Muscle layer of duodenum (tissue), 2 donors: Measurements from ENCODE around the gene NR2C2.

Experiments
- H3K27ac ChIP-seq: one replicate; pipeline ENCODE4 v1.7.0; 2013; ENCODE audit warnings: mild to moderate bottlenecking, low read length
- H3K27me3 ChIP-seq: one replicate; pipeline ENCODE4 v1.7.0; 2013; ENCODE audit warnings: low read depth, mild to moderate bottlenecking, control low read depth, low read length
- H3K36me3 ChIP-seq, 2 donors: one replicate each; pipeline ENCODE4 v1.7.0; 2013; ENCODE audit warnings: low read length in 2 of 2, control low read depth in 1 of 2, mild to moderate bottlenecking in 1 of 2; ENCODE audit not compliant: insufficient read depth in 2 of 2, control insufficient read depth in 1 of 2
- H3K4me1 ChIP-seq, 2 donors: one replicate each; pipeline ENCODE4 v1.7.0; 2013; ENCODE audit warnings: low read length in 2 of 2, mild to moderate bottlenecking in 2 of 2, control low read depth in 1 of 2, moderate library complexity in 1 of 2; ENCODE audit not compliant: insufficient read depth in 2 of 2, control insufficient read depth in 1 of 2
- H3K4me3 ChIP-seq, 2 donors: one replicate each; pipeline ENCODE4 v1.7.0; 2013; ENCODE audit warnings: low read length in 2 of 2, low read depth in 1 of 2, mild to moderate bottlenecking in 1 of 2
- H3K9me3 ChIP-seq, 2 donors: one replicate each; pipeline ENCODE4 v1.7.0; 2013; ENCODE audit warnings: low read length in 2 of 2, control low read depth in 1 of 2, mild to moderate bottlenecking in 1 of 2; ENCODE audit not compliant: control insufficient read depth in 1 of 2
- donor health status: healthy.

Gene NR2C2

GRCh38 chr3:15007681-15008141, 60.3 kb downstream of the NR2C2 start:
- H3K9me3 ChIP-seq, result peaks cover 0 to 3% of the 10 kb centered on the region in 2 donors
- no peak overlapping the region for H3K27ac ChIP-seq
- H3K27me3 ChIP-seq, result no peaks in the 10 kb centered on the region
- H3K4me3 ChIP-seq, result no peak overlapping the region
- H3K4me1 ChIP-seq, result no peaks in the 10 kb centered on the region
- H3K36me3 ChIP-seq, result peaks cover 7 to 16% of the 10 kb centered on the region in 2 donors

DNA sequence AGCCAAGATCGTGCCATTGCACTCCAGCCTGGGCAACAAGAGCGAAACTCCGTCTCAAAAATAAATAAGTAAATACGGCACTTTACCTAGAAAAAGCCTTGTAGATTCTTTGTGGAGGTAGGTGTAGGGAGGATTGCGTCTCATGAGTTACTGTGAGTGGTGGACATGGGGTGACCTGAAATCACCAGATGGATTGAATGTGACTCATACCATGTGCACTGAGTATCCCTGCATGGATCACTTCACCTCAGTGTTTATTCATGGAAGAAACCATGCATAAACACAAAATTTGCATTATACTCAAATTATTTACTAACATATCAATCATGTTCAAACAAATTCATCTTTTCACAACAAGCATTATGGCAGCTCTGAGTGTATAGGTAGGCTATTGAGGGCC, 61.8 kb downstream of the NR2C2 start:
- no peaks in the 10 kb centered on the region for H3K9me3 ChIP-seq
- peaks cover 16 to 17% of the 10 kb centered on the region in 2 donors for H3K36me3 ChIP-seq
- H3K27ac ChIP-seq, result no peak overlapping the region
- no peaks in the 10 kb centered on the region for H3K4me1 ChIP-seq
- no peak overlapping the region for H3K4me3 ChIP-seq
- H3K27me3 ChIP-seq, result no peaks in the 10 kb centered on the region

DNA sequence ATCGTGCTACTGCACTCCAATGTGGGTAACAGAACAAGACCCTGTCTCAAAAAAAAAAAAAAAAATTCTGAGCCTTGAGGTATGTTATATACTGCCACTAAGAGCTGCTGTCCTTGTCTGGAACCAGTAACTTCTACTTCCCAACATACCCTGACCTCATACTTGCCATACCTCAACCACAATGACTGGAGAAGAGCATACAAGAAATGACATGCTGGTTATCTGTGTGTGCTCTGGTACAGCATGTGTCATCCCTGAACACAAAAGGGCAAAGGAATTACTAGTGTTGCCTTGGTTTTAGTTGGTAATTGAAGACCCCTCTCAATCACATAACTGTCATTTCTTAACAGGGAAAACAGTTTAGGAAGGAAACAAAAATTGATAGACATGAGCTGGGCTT, 63.3 kb downstream of the NR2C2 start:
- peaks cover 26 to 27% of the 10 kb centered on the region in 2 donors for H3K36me3 ChIP-seq
- H3K27ac ChIP-seq, result no peak overlapping the region
- H3K4me1 ChIP-seq, result no peaks in the 10 kb centered on the region
- no peaks in the 10 kb centered on the region for H3K27me3 ChIP-seq
- H3K9me3 ChIP-seq, result no peaks in the 10 kb centered on the region
- H3K4me3 ChIP-seq, result no peak overlapping the region

- no peaks in the 10 kb centered on the region for H3K27me3 ChIP-seq
- peaks cover 25 to 29% of the 10 kb centered on the region in 2 donors for H3K36me3 ChIP-seq
- H3K4me3 ChIP-seq, result no peak overlapping the region
- H3K9me3 ChIP-seq, result no peaks in the 10 kb centered on the region
- H3K27ac ChIP-seq, result no peak overlapping the region
- H3K4me1 ChIP-seq, result no peaks in the 10 kb centered on the region
Observed at GRCh38 chr3:15011174-15011573, 63.8 kb downstream of the NR2C2 start.

DNA sequence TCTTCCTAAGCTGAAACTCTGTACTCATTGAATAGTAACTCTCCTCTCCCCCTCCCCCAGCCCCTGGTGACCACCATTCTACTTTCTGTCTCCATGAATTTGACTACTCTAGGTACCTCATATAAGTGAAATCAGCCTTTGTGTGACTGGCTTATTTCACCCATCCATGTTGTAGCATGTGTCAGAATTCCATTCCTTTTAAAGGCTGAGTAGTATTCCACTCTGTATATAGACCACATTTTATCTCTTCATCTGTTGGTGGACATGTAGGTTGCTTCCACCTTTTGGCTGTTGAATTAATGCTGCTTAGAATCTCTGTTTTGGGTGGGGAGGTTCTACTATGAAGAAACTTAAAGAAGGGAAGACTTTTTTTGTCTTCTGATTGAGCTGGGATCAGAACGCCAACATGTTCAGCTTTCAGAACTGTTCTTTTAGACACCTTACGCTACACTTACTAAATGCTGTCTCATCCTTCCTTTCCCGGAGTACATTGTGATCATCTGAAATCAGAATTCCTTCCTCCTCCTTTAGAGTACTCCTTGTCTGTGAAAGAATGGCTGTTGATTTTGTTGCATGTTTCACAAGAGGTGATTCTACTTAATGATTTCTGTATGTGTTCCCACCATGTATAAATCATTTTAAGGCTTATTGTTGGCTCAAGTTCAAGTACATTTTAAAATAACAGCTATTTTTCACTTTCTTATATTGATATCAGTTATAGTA, 67.4 kb downstream of the NR2C2 start:
- Histone ChIP-seq H3K27ac (no peak overlapping the region), H3K27me3 (no peaks in the 10 kb centered on the region), H3K36me3 (peaks cover 40 to 46% of the 10 kb centered on the region in 2 donors), H3K4me3 (no peak overlapping the region), H3K9me3 (no peaks in the 10 kb centered on the region), H3K4me1 (no peaks in the 10 kb centered on the region)

GRCh38 chr3:15015456-15015855, 68.1 kb downstream of the NR2C2 start:
- no peaks in the 10 kb centered on the region for H3K27me3 ChIP-seq
- no peaks in the 10 kb centered on the region for H3K4me1 ChIP-seq
- H3K27ac ChIP-seq, result no peak overlapping the region
- H3K9me3 ChIP-seq, result no peaks in the 10 kb centered on the region
- peaks cover 47 to 49% of the 10 kb centered on the region in 2 donors for H3K36me3 ChIP-seq
- H3K4me3 ChIP-seq, result no peak overlapping the region

DNA sequence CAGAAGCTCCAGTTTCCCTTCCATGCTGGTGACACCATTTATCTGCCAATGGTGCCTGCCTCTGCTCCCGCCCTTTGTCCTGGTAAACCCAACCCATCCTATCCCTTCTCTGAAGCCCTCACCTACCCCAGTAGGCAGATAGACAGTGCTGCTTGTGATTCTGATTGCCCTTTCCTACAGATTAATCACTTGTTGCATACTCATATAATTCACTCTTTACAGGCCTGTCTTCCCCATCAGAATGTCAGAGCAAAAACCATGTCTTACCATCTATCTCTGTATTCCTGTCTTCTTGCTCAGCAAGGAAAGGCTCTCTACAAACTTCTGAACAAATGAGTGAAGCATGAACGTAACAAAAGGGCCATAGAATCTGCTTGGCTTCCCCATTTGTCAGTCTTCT, 69.8 kb downstream of the NR2C2 start:
- Histone ChIP-seq H3K4me1 (no peaks in the 10 kb centered on the region), H3K36me3 (peaks cover 65 to 66% of the 10 kb centered on the region in 2 donors)

GRCh38 chr3:15023249-15023648, 75.9 kb downstream of the NR2C2 start:
- Histone ChIP-seq H3K9me3 (no peaks in the 10 kb centered on the region), H3K27ac (no peak overlapping the region), H3K4me1 (no peaks in the 10 kb centered on the region), H3K27me3 (no peaks in the 10 kb centered on the region), H3K4me3 (no peak overlapping the region), H3K36me3 (peaks cover 61 to 71% of the 10 kb centered on the region in 2 donors)

More for the DNA sequence above, 69.8 kb downstream of the NR2C2 start:
- no peaks in the 10 kb centered on the region for H3K27me3 ChIP-seq
- no peak overlapping the region for H3K27ac ChIP-seq
- H3K9me3 ChIP-seq, result no peaks in the 10 kb centered on the region
- H3K4me3 ChIP-seq, result no peak overlapping the region

DNA sequence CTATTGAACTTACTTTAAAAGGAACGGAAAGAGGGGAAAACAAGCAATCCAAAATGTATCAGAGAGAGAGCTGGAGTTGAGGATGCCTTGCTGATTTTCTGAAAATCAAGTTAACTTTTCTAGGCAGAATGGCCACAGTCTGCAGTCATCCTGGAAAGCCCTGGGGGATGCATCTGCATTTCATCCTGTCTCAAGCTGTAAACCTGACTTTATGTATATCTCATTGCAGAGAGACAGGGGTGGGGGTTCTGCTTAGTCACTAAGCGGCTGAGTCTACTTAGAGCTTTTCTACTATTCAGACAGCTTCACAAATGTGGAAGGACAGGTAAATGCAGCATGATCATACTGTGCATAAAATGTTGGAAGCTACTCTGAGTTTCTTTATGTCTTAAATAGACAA, 76.3 kb downstream of the NR2C2 start:
- no peak overlapping the region for H3K4me3 ChIP-seq
- no peaks in the 10 kb centered on the region for H3K27me3 ChIP-seq
- peaks cover 66 to 76% of the 10 kb centered on the region in 2 donors for H3K36me3 ChIP-seq
- H3K4me1 ChIP-seq, result no peaks in the 10 kb centered on the region
- H3K9me3 ChIP-seq, result no peaks in the 10 kb centered on the region
- H3K27ac ChIP-seq, result no peak overlapping the region

GRCh38 chr3:15029625-15030024, 82.2 kb downstream of the NR2C2 start:
- Histone ChIP-seq H3K27ac (no peak overlapping the region), H3K4me3 (no peak overlapping the region), H3K4me1 (no peaks in the 10 kb centered on the region), H3K36me3 (peaks cover 57 to 75% of the 10 kb centered on the region in 2 donors), H3K9me3 (no peaks in the 10 kb centered on the region), H3K27me3 (no peaks in the 10 kb centered on the region)

DNA sequence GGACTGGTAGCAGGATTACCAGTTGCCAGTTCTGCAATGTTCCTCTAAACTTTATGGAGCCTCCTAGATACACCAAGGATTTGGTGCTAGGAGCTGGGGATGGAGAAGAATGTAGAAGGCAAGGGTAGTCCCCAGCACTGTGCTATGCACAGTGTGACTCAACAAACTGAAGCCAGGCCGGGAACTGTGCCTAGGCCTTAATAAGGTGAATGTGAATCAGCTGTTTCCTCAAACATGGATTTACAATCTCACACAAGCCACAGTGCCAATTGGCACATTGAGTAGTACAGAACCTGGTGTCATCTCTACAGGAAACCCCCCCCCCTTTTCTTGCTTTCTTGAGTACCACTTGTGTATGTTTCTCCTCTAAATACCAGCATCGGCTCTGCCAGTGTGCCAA, 85.3 kb downstream of the NR2C2 start:
- Histone ChIP-seq H3K27ac (no peak overlapping the region), H3K27me3 (no peaks in the 10 kb centered on the region), H3K4me3 (no peak overlapping the region), H3K36me3 (peaks cover 57 to 63% of the 10 kb centered on the region in 2 donors), H3K9me3 (no peaks in the 10 kb centered on the region), H3K4me1 (no peaks in the 10 kb centered on the region)

DNA sequence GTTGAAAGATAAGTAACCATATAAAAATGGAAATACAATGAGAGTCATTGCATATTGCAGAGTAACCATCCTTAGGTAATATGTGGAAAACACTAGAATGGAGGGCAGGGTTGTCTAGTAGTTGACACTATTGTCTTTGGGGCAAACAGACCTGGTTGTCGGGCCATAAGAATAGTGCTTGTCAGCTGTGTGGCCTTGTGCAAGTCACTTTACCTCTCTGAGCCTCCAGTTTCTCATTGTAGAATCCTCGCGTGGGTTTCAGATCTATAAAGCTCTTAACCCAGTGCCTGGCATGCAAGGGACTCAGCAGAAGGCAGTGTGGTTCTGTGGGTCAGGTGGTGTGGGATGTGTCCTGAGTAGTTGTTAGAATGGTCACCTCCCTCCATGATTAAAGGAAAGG, 85.7 kb downstream of the NR2C2 start:
- Histone ChIP-seq H3K27ac (no peak overlapping the region), H3K27me3 (no peaks in the 10 kb centered on the region), H3K9me3 (no peaks in the 10 kb centered on the region), H3K4me3 (no peak overlapping the region), H3K36me3 (peaks cover 60 to 64% of the 10 kb centered on the region in 2 donors), H3K4me1 (no peaks in the 10 kb centered on the region)
